ENCODE results near the gene PIGQ.

DNA sequence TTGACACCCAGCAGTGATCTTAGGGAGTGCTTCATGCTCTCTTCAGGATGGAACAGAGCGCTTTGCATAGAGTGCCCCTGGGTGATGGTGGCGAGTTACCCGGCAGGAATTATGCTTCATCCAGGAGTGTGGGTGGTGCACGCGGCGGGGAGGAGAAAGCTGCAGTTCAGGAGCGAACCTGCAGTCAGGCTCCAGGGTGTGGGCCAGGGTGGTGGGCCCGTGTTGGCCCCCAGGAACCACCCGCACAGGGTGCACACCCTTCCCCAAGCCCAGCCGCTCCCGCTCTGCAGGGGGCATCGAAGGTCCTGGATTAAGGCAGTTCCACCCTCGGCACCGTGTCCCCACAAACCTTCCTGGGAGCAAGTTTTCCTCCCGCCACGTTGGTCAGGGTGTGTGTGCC is 24.0 kb downstream of the PIGQ start:
- TF ChIP-seq, protein P1, sequence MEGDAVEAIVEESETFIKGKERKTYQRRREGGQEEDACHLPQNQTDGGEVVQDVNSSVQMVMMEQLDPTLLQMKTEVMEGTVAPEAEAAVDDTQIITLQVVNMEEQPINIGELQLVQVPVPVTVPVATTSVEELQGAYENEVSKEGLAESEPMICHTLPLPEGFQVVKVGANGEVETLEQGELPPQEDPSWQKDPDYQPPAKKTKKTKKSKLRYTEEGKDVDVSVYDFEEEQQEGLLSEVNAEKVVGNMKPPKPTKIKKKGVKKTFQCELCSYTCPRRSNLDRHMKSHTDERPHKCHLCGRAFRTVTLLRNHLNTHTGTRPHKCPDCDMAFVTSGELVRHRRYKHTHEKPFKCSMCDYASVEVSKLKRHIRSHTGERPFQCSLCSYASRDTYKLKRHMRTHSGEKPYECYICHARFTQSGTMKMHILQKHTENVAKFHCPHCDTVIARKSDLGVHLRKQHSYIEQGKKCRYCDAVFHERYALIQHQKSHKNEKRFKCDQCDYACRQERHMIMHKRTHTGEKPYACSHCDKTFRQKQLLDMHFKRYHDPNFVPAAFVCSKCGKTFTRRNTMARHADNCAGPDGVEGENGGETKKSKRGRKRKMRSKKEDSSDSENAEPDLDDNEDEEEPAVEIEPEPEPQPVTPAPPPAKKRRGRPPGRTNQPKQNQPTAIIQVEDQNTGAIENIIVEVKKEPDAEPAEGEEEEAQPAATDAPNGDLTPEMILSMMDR (IDR thresholded peaks at IDR 0.05): no peak
- TF ChIP-seq TCF7L2 (IDR thresholded peaks at IDR 0.05; ENCODE audit: low read depth, low read length) (no peak), POLR2AphosphoS5 (IDR thresholded peaks at IDR 0.05; ENCODE audit: low read depth, low read length) (no peak), SIN3A (IDR thresholded peaks at IDR 0.05; ENCODE audit: borderline replicate concordance, insufficient read depth, low read depth, low read length) (no peak)
- TF ChIP-seq, protein P2, sequence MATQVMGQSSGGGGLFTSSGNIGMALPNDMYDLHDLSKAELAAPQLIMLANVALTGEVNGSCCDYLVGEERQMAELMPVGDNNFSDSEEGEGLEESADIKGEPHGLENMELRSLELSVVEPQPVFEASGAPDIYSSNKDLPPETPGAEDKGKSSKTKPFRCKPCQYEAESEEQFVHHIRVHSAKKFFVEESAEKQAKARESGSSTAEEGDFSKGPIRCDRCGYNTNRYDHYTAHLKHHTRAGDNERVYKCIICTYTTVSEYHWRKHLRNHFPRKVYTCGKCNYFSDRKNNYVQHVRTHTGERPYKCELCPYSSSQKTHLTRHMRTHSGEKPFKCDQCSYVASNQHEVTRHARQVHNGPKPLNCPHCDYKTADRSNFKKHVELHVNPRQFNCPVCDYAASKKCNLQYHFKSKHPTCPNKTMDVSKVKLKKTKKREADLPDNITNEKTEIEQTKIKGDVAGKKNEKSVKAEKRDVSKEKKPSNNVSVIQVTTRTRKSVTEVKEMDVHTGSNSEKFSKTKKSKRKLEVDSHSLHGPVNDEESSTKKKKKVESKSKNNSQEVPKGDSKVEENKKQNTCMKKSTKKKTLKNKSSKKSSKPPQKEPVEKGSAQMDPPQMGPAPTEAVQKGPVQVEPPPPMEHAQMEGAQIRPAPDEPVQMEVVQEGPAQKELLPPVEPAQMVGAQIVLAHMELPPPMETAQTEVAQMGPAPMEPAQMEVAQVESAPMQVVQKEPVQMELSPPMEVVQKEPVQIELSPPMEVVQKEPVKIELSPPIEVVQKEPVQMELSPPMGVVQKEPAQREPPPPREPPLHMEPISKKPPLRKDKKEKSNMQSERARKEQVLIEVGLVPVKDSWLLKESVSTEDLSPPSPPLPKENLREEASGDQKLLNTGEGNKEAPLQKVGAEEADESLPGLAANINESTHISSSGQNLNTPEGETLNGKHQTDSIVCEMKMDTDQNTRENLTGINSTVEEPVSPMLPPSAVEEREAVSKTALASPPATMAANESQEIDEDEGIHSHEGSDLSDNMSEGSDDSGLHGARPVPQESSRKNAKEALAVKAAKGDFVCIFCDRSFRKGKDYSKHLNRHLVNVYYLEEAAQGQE (IDR thresholded peaks at IDR 0.05; ENCODE audit: insufficient read depth in 1 of 2, low read depth in 2 of 2, low read length in 1 of 2): no peak
